Tibial artery (tissue), 4 donors: Measurements from ENCODE around the gene GBA2.
A peak's percentile ranks its signal among the peaks of the same experiment; 100 is the strongest.

ENCODE experiments used
- DNase-seq, 2 donors: peaks; one replicate each; pipeline ENCODE4 v3.0.0-alpha.2; 2019
- H3K27ac ChIP-seq, 2 donors: fragments of 200-600 bp; sonication (generic) in 1 of 2; 1 replicate in 1 of 2; 2 replicates in 1 of 2; pipeline ENCODE4 v1.5.1; 2018 to 2019; ENCODE audit warnings: mild to moderate bottlenecking in 1 of 2
- H3K27me3 ChIP-seq, 2 donors: fragments of 200-600 bp; sonication (generic) in 1 of 2; one replicate each; pipeline versions ENCODE4 v1.5.1 to v1.6.0; 2016 to 2019
- H3K36me3 ChIP-seq, 3 donors: fragments of 200-600 bp; sonication (generic) in 2 of 3; one replicate each; pipeline ENCODE4 v1.5.1; 2016 to 2019; ENCODE audit warnings: mild to moderate bottlenecking in 2 of 3
- H3K4me1 ChIP-seq, 4 donors: fragments of 200-600 bp; sonication (generic) in 2 of 4; 1 replicate in 3 of 4; 2 replicates in 1 of 4; pipeline ENCODE4 v1.5.1; 2016 to 2019
- H3K4me3 ChIP-seq, 2 donors: fragments of 200-600 bp; sonication (generic) in 1 of 2; 1 replicate in 1 of 2; 2 replicates in 1 of 2; pipeline ENCODE4 v1.5.1; 2018 to 2019; ENCODE audit warnings: mild to moderate bottlenecking in 2 of 2
- H3K9me3 ChIP-seq, 3 donors: fragments of 200-600 bp; sonication (generic) in 1 of 3; one replicate each; pipeline ENCODE4 v1.5.1; 2016 to 2019
- intact Hi-C: fragments of 100-400 bp; cut with DNase I; formaldehyde crosslinking; loops from one replicate; pipeline ENCODE4 v1.15.0; 2023; ENCODE audit warnings: low total_unique reads
- TF ChIP-seq, protein P1 (sequence below), 2 experiments: fragments of 200-600 bp in 1 of 2; fragments of 450-650 bp in 1 of 2; IDR thresholded peaks; one replicate each; pipeline ENCODE4 v1.5.1; 2017 to 2019; ENCODE audit warnings: antibody characterized with exemption in 2 of 2, mild to moderate bottlenecking in 1 of 2, moderate library complexity in 1 of 2

Gene GBA2

DNA sequence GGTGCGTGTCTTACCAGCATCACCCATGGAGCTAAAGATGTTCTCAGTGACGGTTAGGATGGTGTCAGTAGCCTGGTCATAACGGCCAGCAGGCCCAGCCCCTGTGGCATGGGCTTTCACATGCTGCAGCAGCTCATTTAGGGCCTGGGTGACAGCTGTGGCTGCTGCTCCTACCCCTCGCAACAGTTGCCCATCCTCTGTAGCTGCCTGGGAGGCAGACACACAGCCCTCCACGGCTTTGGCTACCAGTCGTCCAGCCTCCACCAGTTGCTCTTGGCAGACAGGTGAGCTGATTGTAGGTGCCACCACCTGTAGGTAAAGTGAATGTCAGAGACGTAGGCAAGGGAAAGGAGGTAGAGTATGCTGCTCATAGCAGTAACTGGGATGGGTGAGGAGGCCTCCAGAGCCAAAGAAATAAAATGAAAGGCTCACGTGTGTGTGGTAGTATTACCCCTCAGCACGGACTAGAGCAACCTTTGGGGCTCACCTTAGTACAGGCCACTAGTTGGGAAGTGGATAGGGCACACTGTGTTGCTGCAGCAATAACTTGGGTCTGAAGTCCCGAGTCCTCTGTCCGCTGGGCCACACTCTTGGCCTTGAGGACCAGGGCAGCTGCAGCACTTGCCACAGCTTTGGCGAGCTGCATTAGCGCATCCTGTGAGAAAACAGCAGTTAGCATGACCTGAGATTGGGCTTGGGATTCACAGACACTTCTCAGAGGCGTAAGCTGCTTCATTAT, 31.7 kb downstream of the GBA2 start:
- no peak for DNase-seq
- H3K27ac ChIP-seq: peak overlapping the region; percentile 60 to 66
- peaks cover 0 to 11% (median 3%) of the 10 kb centered on the region in 4 donors for H3K4me1 ChIP-seq
- no peak overlapping the region for H3K4me3 ChIP-seq
- H3K36me3 ChIP-seq: peaks cover 98 to 100% (median 100%) of the 10 kb centered on the region in 3 donors
- intact Hi-C loops: no loop called here
- H3K27me3 ChIP-seq: no peaks in the 10 kb centered on the region
- no peaks in the 10 kb centered on the region for H3K9me3 ChIP-seq
- TF ChIP-seq, protein P1, sequence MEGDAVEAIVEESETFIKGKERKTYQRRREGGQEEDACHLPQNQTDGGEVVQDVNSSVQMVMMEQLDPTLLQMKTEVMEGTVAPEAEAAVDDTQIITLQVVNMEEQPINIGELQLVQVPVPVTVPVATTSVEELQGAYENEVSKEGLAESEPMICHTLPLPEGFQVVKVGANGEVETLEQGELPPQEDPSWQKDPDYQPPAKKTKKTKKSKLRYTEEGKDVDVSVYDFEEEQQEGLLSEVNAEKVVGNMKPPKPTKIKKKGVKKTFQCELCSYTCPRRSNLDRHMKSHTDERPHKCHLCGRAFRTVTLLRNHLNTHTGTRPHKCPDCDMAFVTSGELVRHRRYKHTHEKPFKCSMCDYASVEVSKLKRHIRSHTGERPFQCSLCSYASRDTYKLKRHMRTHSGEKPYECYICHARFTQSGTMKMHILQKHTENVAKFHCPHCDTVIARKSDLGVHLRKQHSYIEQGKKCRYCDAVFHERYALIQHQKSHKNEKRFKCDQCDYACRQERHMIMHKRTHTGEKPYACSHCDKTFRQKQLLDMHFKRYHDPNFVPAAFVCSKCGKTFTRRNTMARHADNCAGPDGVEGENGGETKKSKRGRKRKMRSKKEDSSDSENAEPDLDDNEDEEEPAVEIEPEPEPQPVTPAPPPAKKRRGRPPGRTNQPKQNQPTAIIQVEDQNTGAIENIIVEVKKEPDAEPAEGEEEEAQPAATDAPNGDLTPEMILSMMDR (IDR thresholded peaks at IDR 0.05): no peak

GRCh38 chr9:35716230-35716629, 32.8 kb downstream of the GBA2 start:
- peak overlapping the region; percentile 60 to 66 for H3K27ac ChIP-seq
- no peak overlapping the region for H3K4me3 ChIP-seq
- no peaks in the 10 kb centered on the region for H3K27me3 ChIP-seq
- no peak for DNase-seq
- TF ChIP-seq, protein P1 (IDR thresholded peaks at IDR 0.05): peak; percentile 31 to 40
- no peaks in the 10 kb centered on the region for H3K9me3 ChIP-seq
- H3K4me1 ChIP-seq: peaks cover 0 to 11% (median 3%) of the 10 kb centered on the region in 4 donors
- intact Hi-C loops: no loop called here
- peaks cover 98 to 100% (median 100%) of the 10 kb centered on the region in 3 donors for H3K36me3 ChIP-seq

GRCh38 chr9:35714579-35715252, 34.3 kb downstream of the GBA2 start:
- intact Hi-C loops: no loop called here
- TF ChIP-seq, protein P1 (IDR thresholded peaks at IDR 0.05): no peak
- H3K27ac ChIP-seq: peak overlapping the region; percentile 60 to 66

DNA sequence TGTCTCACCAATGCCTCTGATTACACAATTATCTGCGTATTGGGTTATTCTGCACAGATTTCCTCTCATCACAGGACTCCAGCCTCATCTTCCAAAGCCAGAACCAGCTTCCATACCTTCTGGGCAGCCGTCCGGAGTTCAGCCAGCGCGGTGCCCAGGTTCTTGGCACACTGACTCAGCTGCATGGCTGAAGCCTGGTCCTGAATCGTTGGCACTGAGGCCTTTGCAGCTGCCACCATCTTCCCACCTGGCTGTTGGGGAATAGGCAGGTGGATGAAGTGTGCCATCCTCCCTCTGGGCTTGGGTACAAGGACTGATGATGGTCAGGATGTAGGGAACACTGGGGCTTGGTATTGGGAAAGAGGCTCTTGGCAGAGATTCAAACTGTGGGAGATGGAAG, 34.9 kb downstream of the GBA2 start:
- peaks cover 0 to 11% (median 3%) of the 10 kb centered on the region in 4 donors for H3K4me1 ChIP-seq
- TF ChIP-seq, protein P1 (IDR thresholded peaks at IDR 0.05): no peak
- intact Hi-C loops: no loop called here
- no peak overlapping the region for H3K4me3 ChIP-seq
- H3K36me3 ChIP-seq: peaks cover 95 to 100% (median 97%) of the 10 kb centered on the region in 3 donors
- no peaks in the 10 kb centered on the region for H3K9me3 ChIP-seq
- H3K27me3 ChIP-seq: no peaks in the 10 kb centered on the region
- H3K27ac ChIP-seq: peak overlapping the region; percentile 60 to 66
- DNase-seq: no peak

More at GRCh38 chr9:35714579-35715252, 34.3 kb downstream of the GBA2 start:
- no peaks in the 10 kb centered on the region for H3K9me3 ChIP-seq
- H3K36me3 ChIP-seq: peaks cover 98 to 100% (median 100%) of the 10 kb centered on the region in 3 donors
- no peak overlapping the region for H3K4me3 ChIP-seq
- DNase-seq: no peak
- H3K4me1 ChIP-seq: peaks cover 0 to 11% (median 3%) of the 10 kb centered on the region in 4 donors
- no peaks in the 10 kb centered on the region for H3K27me3 ChIP-seq

DNA sequence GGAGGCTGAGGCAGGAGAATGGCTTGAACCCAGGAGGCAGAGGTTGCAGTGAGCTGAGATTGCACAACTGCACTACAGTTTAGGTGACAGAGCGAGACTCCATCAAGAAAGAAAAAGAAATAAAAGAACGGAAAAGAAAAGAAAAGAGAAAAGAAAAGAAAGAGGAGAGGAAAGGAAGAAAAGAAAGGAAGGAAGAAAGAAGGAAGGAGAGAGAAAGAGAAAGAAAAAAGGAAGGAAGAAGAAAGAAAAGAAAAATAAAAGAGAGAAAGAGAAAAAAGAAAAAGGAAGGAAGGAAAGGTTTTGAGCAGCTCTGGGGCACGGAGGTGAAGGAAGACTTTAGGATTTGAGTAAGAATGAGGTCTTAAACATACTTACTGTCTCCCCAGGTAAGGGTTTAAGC, 35.5 kb downstream of the GBA2 start:
- DNase-seq: no peak
- Histone ChIP-seq H3K36me3 (peaks cover 95 to 100% (median 97%) of the 10 kb centered on the region in 3 donors), H3K9me3 (no peaks in the 10 kb centered on the region), H3K4me3 (no peak overlapping the region), H3K4me1 (peaks cover 0 to 11% (median 3%) of the 10 kb centered on the region in 4 donors), H3K27me3 (no peaks in the 10 kb centered on the region), H3K27ac (peak overlapping the region; percentile 60 to 66)
- intact Hi-C loops: no loop called here
- TF ChIP-seq, protein P1 (IDR thresholded peaks at IDR 0.05): no peak
